ENCODE data around the gene FRMD5.

FRMD5 gene

DNA sequence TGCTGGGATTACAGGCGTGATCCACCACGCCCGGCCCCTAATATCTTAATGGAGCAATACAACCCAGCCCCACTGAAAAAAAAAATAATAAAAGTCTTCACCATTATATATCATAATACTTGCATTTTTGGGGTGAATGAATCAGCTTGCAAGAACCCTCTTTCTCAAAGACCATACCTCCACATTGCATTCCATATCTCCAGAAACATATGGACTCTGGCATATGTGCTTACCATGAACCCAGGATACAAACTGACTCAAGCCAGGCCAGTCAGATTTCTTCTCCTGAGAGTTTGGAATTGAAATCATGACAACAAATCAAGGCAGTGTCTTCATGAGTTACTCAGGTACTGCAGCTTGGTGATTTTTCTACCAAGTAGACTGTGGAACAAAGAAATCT is 101.2 kb downstream of the FRMD5 start:
- H2AFZ ChIP-seq (ENCODE audit: low read depth, low read length): no peak overlapping the region
- TF ChIP-seq, protein P1, sequence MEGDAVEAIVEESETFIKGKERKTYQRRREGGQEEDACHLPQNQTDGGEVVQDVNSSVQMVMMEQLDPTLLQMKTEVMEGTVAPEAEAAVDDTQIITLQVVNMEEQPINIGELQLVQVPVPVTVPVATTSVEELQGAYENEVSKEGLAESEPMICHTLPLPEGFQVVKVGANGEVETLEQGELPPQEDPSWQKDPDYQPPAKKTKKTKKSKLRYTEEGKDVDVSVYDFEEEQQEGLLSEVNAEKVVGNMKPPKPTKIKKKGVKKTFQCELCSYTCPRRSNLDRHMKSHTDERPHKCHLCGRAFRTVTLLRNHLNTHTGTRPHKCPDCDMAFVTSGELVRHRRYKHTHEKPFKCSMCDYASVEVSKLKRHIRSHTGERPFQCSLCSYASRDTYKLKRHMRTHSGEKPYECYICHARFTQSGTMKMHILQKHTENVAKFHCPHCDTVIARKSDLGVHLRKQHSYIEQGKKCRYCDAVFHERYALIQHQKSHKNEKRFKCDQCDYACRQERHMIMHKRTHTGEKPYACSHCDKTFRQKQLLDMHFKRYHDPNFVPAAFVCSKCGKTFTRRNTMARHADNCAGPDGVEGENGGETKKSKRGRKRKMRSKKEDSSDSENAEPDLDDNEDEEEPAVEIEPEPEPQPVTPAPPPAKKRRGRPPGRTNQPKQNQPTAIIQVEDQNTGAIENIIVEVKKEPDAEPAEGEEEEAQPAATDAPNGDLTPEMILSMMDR (IDR thresholded peaks at IDR 0.05; ENCODE audit: borderline replicate concordance, extremely low read depth, low read length, poor library complexity, severe bottlenecking): no peak
- TF ChIP-seq EZH2 (IDR thresholded peaks at IDR 0.05; ENCODE audit: borderline replicate concordance, low read depth, low read length, severe bottlenecking): no peak
- no peak overlapping the region for H3K9ac ChIP-seq (ENCODE audit: low read depth, low read length)
- peaks cover 20% of the 10 kb centered on the region for H3K27me3 ChIP-seq (ENCODE audit: insufficient read depth, low read length, poor library complexity)
- no peaks in the 10 kb centered on the region for H4K20me1 ChIP-seq (ENCODE audit: insufficient read depth, low read length)
- no peaks in the 10 kb centered on the region for H3K9me3 ChIP-seq (ENCODE audit: insufficient read depth, low read length, severe bottlenecking)
- H3K4me1 ChIP-seq (ENCODE audit: insufficient read depth, low read length): no peaks in the 10 kb centered on the region
- DNase-seq (no peak), ATAC-seq (ENCODE audit: insufficient read depth, low read depth) (no peak)
- H3K79me2 ChIP-seq (ENCODE audit: insufficient read depth, low read length): no peaks in the 10 kb centered on the region
- no peak overlapping the region for H3K27ac ChIP-seq (ENCODE audit: low read length)
- no peak overlapping the region for H3K4me2 ChIP-seq (ENCODE audit: insufficient read depth, low read length)
- no peak overlapping the region for H3K4me3 ChIP-seq (ENCODE audit: low read depth in 1 of 2, low read length in 2 of 2)
- no peaks in the 10 kb centered on the region for H3K36me3 ChIP-seq (ENCODE audit: insufficient read depth, low read length)

DNA sequence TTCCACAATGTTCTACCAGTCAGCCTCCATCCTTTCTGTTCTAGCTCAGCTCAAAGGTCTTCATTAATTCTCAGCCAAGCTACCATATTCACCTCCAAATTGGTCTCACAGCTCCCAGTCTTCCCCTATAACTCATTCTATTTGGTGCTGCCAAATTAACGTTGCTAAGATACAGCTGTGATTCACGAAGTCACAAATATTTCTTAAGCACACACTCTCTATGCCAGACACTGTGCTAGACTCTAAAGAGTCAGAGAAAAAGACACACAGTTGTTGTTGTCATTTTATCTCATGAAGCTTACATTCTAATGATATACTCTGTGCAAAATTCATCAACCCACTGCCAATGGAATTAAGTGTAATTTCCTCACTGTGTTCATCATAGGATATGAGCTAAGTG is 102.8 kb downstream of the FRMD5 start:
- H3K4me1 ChIP-seq (ENCODE audit: insufficient read depth, low read length): no peaks in the 10 kb centered on the region
- no peak overlapping the region for H3K4me2 ChIP-seq (ENCODE audit: insufficient read depth, low read length)
- DNase-seq (no peak), ATAC-seq (ENCODE audit: insufficient read depth, low read depth) (no peak)
- no peak overlapping the region for H3K9ac ChIP-seq (ENCODE audit: low read depth, low read length)
- no peaks in the 10 kb centered on the region for H3K9me3 ChIP-seq (ENCODE audit: insufficient read depth, low read length, severe bottlenecking)
- H4K20me1 ChIP-seq (ENCODE audit: insufficient read depth, low read length): no peaks in the 10 kb centered on the region
- H3K27me3 ChIP-seq (ENCODE audit: insufficient read depth, low read length, poor library complexity): peaks cover 15% of the 10 kb centered on the region
- no peaks in the 10 kb centered on the region for H3K79me2 ChIP-seq (ENCODE audit: insufficient read depth, low read length)
- TF ChIP-seq EZH2 (IDR thresholded peaks at IDR 0.05; ENCODE audit: borderline replicate concordance, low read depth, low read length, severe bottlenecking): no peak
- TF ChIP-seq, protein P1 (IDR thresholded peaks at IDR 0.05; ENCODE audit: borderline replicate concordance, extremely low read depth, low read length, poor library complexity, severe bottlenecking): no peak
- no peak overlapping the region for H2AFZ ChIP-seq (ENCODE audit: low read depth, low read length)
- H3K27ac ChIP-seq (ENCODE audit: low read length): no peak overlapping the region
- H3K4me3 ChIP-seq (ENCODE audit: low read depth in 1 of 2, low read length in 2 of 2): no peak overlapping the region
- no peaks in the 10 kb centered on the region for H3K36me3 ChIP-seq (ENCODE audit: insufficient read depth, low read length)

DNA sequence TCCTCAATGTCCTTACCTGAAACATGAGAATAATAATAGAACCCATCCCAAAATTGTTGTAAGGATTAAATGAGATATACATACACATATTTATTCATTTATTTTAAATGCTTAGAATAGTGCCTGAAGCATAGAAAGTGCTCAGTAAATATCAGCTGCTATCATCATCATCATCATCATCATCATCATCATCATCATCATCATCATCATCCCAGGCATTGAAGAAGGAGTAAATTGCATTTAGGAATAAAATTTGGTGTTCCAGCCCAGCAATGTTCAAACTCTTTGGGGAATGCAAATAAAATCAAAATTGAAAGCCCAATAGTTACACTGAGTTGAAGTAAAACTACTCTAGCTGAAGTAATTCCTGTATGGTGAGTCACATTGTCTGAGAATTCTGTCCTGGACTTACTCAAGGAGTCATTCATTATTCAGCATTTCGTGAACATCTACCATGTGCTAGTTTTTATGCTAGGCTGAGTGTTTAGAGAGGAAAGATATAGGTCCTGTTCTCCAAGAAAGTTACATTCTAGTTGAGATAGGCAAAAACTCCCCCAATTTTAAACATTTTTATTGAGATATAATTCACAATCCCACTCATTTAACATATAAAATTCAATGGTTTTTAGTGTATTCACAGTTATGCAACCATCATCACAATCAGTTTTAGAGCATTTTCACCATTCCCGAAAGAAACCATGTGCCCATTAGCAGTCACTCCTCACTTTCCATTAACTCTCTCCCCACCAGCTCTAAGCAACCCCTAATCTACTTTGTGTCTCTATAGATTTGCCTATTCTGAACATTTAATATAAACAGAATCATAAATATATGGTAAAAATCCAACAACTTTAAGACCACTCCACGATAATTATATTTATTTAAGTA is 107.2 kb downstream of the FRMD5 start:
- no peak overlapping the region for H3K27ac ChIP-seq (ENCODE audit: low read length)
- no peak overlapping the region for H3K9ac ChIP-seq (ENCODE audit: low read depth, low read length)
- ATAC-seq (ENCODE audit: insufficient read depth, low read depth) (no peak), DNase-seq (no peak)
- H3K36me3 ChIP-seq (ENCODE audit: insufficient read depth, low read length): no peaks in the 10 kb centered on the region
- H2AFZ ChIP-seq (ENCODE audit: low read depth, low read length): no peak overlapping the region
- no peak overlapping the region for H3K4me3 ChIP-seq (ENCODE audit: low read depth in 1 of 2, low read length in 2 of 2)
- no peaks in the 10 kb centered on the region for H3K79me2 ChIP-seq (ENCODE audit: insufficient read depth, low read length)
- no peaks in the 10 kb centered on the region for H3K4me1 ChIP-seq (ENCODE audit: insufficient read depth, low read length)
- TF ChIP-seq, protein P1 (IDR thresholded peaks at IDR 0.05; ENCODE audit: borderline replicate concordance, extremely low read depth, low read length, poor library complexity, severe bottlenecking): no peak
- TF ChIP-seq EZH2 (IDR thresholded peaks at IDR 0.05; ENCODE audit: borderline replicate concordance, low read depth, low read length, severe bottlenecking): no peak
- H3K9me3 ChIP-seq (ENCODE audit: insufficient read depth, low read length, severe bottlenecking): no peaks in the 10 kb centered on the region
- no peak overlapping the region for H3K4me2 ChIP-seq (ENCODE audit: insufficient read depth, low read length)
- H4K20me1 ChIP-seq (ENCODE audit: insufficient read depth, low read length): no peaks in the 10 kb centered on the region
- H3K27me3 ChIP-seq (ENCODE audit: insufficient read depth, low read length, poor library complexity): peaks cover 6% of the 10 kb centered on the region
